Fibroblast of lung (primary cell): ENCODE data around the gene TNRC6A.

ENCODE experiments used
- EZH2 ChIP-seq: IDR thresholded peaks from 2 replicates; pipeline ENCODE4 v1.5.1; 2012; ENCODE audit warnings: low read length, control low read depth, mild to moderate bottlenecking; ENCODE audit errors: missing control alignments
- TF ChIP-seq, protein P1 (sequence below), 2 donors: IDR thresholded peaks in 1 of 2; conservative IDR thresholded peaks in 1 of 2; 1 replicate in 1 of 2; 2 replicates in 1 of 2; pipeline ENCODE4 v1.5.1; 2011 to 2012; ENCODE audit warnings: low read length in 2 of 2, control low read depth in 1 of 2, inconsistent platforms in 1 of 2, low read depth in 1 of 2, mild to moderate bottlenecking in 1 of 2

DNA sequence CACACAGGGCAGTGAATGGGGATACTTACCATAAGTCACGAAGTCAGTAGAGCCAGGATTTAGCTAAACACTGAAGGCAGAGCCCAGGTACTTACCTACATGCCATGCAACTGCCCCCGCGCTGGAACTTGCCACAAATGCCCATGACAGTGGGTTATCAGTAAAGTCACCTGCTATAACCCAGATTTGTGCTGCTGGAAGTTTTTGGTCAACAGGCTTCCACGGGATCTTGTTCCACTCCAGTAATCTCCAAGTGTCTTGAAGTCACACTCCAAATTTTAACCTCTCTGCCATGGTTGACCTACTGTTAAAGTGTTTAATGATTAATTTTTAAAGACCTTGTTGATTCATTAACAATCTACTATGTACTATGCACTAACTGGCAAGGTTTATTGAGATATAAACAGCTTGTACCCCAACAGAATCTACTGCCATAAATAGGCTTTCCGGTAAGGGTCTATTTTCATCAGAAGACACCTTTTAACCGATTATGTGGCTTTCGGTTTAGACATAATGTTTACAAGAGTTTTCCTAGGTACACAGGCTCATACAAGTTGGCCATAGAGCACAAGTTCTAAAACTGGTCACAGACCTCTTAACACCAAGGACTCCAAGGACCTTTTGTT lies 110.0 kb downstream of the TNRC6A start:
- TF ChIP-seq, protein P1, sequence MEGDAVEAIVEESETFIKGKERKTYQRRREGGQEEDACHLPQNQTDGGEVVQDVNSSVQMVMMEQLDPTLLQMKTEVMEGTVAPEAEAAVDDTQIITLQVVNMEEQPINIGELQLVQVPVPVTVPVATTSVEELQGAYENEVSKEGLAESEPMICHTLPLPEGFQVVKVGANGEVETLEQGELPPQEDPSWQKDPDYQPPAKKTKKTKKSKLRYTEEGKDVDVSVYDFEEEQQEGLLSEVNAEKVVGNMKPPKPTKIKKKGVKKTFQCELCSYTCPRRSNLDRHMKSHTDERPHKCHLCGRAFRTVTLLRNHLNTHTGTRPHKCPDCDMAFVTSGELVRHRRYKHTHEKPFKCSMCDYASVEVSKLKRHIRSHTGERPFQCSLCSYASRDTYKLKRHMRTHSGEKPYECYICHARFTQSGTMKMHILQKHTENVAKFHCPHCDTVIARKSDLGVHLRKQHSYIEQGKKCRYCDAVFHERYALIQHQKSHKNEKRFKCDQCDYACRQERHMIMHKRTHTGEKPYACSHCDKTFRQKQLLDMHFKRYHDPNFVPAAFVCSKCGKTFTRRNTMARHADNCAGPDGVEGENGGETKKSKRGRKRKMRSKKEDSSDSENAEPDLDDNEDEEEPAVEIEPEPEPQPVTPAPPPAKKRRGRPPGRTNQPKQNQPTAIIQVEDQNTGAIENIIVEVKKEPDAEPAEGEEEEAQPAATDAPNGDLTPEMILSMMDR (conservative IDR thresholded peaks at IDR 0.05 in 1 of 2, IDR thresholded peaks at IDR 0.05 in 1 of 2; ENCODE audit: low read depth in 1 of 2, low read length in 2 of 2): no peak
- TF ChIP-seq EZH2: no peak
